ENCODE data around the gene ZKSCAN7.
"Not testable (repeated sequence)": the region's sequence is repeated elsewhere in the genome, so short reads cannot be mapped to it uniquely, and the experiment has no call there.

ZKSCAN7 gene

DNA sequence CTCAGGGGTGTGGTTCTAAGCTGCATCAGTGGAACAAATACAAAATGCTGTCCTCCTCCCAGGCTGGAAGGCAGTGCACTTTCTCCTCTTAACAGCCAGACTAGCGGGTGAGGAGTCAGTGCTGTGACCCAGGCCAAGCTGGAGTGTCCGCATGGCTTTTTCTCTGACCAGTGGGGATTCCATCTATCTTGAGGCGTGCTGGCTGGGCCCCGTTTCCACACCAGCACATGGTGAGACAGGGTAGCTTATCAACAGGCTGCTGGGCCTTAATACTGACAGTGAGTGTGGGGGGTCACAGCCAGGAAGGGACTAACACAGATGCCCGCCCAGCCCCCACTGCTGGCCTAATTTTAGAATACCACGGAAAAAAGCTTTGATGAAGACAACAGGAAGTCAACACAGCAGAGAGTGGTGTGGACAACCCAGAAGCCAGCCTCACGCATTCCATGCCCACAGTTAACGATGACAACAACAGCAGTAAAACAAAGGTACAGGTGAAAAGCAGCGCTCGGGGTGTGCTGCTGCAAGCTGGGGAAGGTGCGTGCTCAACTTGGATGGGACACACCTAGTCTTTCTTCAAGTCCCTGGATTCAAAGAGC, 22.5 kb downstream of the ZKSCAN7 start:
- DNase-seq = not testable (repeated sequence)

DNA sequence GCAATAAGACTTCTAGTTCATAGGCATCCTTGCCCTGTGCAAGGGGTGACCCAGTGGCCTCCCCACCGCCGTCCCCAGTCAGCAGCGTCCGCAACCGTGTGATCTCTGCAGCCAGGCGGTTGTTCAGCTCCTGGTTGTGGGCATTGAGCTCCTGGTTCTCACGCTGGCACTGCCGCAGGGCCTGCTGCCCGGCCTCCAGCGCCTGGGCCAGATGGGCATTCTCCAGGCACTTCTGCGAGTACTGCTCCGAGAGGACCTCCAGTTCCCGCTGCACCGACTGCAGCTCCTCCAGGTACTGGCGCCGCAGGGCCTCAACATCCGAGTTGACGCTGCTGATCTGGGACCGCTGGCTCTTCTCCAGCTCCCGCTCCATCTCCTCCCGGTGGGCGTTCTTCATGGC, 23.3 kb downstream of the ZKSCAN7 start:
- DNase-seq = not testable (repeated sequence)

DNA sequence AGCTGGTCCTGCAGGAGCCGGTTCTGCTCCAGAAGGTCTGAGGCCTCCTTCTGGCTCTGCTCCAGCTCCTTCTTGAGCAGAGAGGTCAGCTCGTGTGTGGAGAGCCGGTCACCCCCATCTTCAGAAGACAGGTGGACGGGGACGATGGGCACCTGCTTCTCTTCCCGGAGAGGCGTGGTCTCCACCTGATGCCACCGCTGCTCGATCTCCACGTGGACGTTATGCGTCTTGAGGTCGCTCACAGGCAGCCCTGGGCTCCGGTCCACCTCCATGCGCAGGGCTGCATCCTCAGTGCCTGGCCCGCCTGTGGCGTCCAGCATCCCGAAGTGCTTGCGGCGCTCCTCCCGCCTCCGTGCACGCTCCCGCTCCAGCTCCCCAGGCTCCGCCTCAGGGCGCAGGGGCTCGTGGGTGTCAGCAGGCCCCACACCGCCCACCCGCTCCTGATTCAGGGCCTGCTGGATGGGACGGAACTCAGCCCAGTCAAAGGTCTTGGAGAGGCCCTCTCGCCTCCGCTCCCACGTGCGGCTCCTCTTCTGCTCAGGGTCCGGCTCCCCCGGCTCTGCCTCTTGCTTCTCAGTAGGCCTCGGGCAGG, 24.0 kb downstream of the ZKSCAN7 start:
- not testable (repeated sequence) for DNase-seq

DNA sequence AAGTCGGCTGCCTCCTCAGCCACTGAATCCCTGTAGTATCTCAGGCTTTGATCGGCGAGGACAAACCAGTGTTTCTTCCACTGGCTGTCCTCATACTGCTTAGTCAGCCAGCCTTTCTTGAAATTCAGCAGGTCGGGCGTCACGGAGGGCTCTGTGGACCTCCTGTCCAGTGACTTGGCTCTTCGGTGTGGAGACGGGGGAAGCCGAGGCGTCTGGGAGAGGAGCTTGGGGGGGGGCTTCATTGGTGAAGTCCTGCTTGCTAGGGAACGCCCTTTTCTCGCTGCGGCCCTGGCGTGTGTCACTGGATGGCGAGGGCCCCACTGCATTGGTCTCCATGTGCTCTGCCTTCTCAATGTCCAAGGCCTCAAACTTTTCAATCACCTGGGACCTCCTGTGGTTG, 24.8 kb downstream of the ZKSCAN7 start:
- not testable (repeated sequence) for DNase-seq

DNA sequence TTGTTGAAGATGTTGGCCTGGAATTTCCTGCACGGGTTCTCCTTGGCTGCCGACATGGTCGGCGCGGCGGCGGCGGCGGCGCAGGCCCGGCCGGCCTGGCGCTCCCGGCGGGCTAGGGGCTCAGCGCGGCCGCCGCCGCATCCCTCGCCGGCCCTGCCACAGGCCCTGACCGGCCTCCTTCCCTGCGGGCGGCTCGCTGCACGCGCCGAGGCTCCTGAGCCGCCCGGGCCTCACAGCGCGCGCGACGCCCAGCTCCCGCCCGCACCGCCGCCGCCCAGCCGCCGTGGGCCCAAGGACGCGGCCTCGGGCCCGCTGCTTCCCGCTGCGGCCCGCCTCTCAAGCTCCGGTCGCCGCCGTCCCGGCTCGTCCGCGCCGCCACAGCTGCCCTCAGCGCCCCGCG, 26.0 kb downstream of the ZKSCAN7 start:
- DNase-seq = not testable (repeated sequence)

DNA sequence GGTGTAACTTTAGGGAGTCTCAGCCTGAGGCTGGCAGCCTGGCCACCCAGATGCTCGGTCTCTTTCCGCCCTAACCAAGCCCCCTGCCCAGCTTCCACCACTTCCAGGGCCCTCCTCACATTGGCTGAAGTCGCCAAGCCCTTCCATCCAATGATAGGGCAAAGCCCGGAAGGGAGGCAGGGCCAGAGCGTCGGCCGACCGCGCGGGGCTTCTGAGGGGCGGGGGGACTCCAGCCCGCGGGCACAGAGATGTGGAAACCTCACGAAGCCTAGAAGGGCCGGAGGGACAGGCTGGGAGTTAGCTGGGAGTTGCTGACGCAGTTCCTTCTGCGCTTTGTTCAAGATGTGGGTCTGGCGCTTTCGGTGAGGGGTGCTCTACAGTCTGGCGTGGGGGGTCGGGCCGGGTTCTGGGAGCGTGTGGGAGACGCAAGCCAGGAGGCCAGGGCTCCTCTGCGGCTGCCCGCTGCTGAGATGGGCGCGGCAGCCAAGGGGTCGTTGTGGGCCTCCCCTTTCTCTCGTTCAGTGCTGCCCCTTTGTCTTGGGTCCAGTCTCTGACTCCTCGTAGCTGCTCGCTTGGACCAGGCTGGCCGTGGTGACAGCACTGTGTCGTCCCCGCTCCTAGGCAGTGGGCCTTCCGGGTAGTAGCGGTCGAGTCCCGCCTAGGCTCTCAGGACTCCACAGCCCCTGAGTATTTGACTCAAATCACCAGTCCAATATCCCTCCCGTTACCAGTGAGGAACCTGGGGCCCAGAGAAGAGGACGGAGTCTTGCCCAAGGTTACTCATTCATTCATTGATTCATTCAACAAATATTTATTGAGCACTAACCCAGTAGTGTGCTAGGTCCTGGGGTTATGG, 29.9 kb downstream of the ZKSCAN7 start, which contains the start of gene ZNF660:
Gene ZNF660, plus strand, starts transcription at position 319 of the 856 bp plus-strand sequence. CDS start 9,230 bp downstream, outside the sequence.
- DNase-seq = peak; percentile 85

DNA sequence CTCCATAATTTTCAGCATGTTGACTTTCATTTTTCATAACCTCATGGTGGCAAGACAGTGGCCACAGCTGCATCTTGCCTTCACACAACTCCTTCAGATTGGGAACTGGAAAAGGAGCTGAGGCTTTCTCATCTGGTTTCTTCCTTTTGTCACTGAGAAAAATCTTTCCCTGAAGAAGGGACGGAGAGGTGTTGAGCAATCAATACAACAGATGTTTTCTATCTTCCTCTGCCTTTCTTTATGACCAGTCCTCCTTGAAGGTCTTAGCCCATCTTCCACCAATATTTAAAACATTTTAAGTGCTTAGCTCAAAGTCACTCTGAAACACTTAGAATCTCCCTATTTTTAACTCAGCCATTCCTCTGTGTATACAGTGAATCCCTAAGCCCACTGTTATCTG, 41.6 kb downstream of the ZKSCAN7 start:
- DNase-seq = no peak

DNA sequence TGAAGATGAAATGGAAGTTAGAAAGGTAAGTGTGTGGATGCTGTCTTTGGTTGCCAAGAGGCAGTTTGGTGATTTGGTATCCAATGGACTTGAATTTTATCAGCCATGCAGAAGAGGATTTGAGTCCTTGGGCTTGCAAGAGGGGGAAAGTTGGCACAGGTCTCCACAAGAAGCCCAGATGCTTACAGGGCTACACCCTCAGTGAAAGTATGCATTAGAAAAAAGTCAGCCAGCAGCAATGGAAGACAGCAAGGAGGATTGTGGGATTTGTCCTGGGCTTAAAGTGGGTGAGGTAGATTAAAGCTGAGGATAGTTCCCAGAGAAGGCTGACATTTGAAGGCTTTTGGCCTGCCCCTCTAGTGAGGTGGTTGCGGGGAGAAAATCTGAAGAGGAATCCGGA, 46.8 kb downstream of the ZKSCAN7 start:
- DNase-seq = no peak

DNA sequence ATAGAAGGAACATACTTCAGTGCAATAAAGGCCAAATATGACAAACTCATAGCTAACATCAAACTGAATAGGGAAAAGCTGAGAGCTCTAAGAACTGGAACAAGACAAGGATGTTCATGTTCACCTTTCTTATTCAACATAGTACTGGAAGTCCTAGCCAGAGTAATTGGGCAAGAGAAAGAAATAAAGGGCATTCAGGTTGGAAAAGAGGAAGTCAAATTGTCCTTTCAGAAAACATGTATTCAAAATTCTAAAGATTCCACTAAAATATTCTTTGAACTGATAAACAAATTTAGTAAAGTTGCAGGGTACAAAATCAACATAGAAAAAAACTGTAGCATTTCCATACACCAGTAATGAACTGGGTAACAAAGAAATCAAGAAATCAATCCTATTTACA, 57.7 kb downstream of the ZKSCAN7 start:
- no peak for DNase-seq
